Spinal cord (tissue), 10 donors: ENCODE data around the gene ALAS2. TPM values are rescaled to one million over a fixed set of nuclear protein-coding genes. Genes with fewer than 3 reads are reported as not detected.
"Not testable (repeated sequence)": the region's sequence is repeated elsewhere in the genome, so short reads cannot be mapped to it uniquely, and the experiment has no call there.

ENCODE experiments used
- DNase-seq, 6 donors: peaks; one replicate each; pipeline versions ENCODE4 v3.0.0 to v3.0.0-alpha.2; 2013 to 2015; ENCODE audit warnings: low spot score in 6 of 6, low read depth in 4 of 6
- H3K27ac ChIP-seq: one replicate; pipeline ENCODE4 v1.5.1; 2013; ENCODE audit warnings: low read depth, low read length, control low read depth
- H3K27me3 ChIP-seq: one replicate; pipeline ENCODE4 v1.6.1; 2013; ENCODE audit warnings: low read length; ENCODE audit not compliant: control insufficient read depth, insufficient read depth
- H3K36me3 ChIP-seq: one replicate; pipeline ENCODE4 v1.6.1; 2013; ENCODE audit warnings: low read length; ENCODE audit not compliant: control insufficient read depth, insufficient read depth
- H3K4me1 ChIP-seq: one replicate; pipeline ENCODE4 v1.6.1; 2013; ENCODE audit warnings: low read length; ENCODE audit not compliant: control insufficient read depth, insufficient read depth
- H3K4me3 ChIP-seq: one replicate; pipeline ENCODE4 v1.5.1; 2013; ENCODE audit warnings: low read depth, low read length, control low read depth
- H3K9me3 ChIP-seq: one replicate; pipeline ENCODE4 v1.6.1; 2013; ENCODE audit warnings: low read length; ENCODE audit not compliant: control insufficient read depth, insufficient read depth
- WGBS: methylation state at CpG from one replicate; pipeline ENCODE4 v1.1.5; 2013; ENCODE audit warnings: missing lambda C conversion rate; ENCODE audit not compliant: insufficient coverage; 5-methylcytosine and 5-hydroxymethylcytosine counted together
- polyA plus RNA-seq, 2 donors: library from polyadenylated mRNA; unstranded; fragments of 120-200 nt; gene quantifications; one replicate each; pipeline ENCODE4 v1.2.1, GENCODE V29; 2013; ENCODE audit not compliant: insufficient read length in 2 of 2
- total RNA-seq, 2 donors: library from RNA; depleted of rRNA in 1 of 2; stranded (reverse); fragments of 120-200 nt in 1 of 2; fragments of >200 nt in 1 of 2; gene quantifications; one replicate each; pipeline versions ENCODE4 v1.2.3 to v1.2.4, GENCODE V29; 2013 to 2014
- donor health status: healthy.

The ALAS2 gene
- total and polyA plus RNA-seq, 4 donors: 11.0 to 188 (median 30.3) TPM

DNA sequence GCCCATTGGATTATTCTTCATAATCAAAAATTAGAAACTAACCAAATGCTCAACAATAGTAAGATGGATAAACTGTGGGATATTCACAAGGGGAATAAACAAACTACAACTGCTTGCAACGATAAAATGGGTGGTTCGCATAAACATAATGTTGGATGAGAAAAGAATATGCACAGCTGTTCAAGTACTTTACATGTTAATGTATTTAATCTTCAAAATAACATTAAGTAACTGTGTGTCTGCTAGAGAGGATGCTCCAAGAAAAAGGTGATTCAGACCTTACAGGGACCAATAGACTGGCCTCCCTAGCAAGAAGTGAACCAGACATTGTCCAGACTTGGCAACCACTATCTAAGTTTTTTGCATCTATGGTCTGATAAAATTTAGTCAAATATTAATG is 39.1 kb downstream of the ALAS2 start:
- no peaks in the 10 kb centered on the region for H3K9me3 ChIP-seq
- WGBS: no CpG with 5 or more reads among the region's 2 CpGs
- H3K27ac ChIP-seq: no peak overlapping the region
- peaks cover 3% of the 10 kb centered on the region for H3K27me3 ChIP-seq
- no peak for DNase-seq
- H3K4me1 ChIP-seq: no peaks in the 10 kb centered on the region
- H3K36me3 ChIP-seq: no peaks in the 10 kb centered on the region
- no peak overlapping the region for H3K4me3 ChIP-seq

DNA sequence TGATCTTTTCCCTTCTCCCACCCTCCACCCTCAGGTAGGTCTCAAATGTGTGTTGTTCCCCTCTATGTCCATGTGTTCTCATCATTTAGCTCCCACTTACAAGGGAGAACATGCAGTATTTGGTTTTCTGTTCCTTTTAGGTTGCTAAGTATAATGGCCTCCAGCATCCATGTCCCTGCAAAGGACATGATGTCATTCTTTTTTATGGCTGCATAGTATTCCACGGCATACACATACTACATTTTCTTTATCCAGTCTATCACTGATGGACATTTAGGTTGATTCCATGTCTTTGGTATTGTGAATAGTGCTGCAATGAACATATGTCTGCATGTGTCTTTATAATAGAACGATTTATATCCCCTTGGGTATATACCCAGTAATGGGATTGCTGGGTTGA is 47.5 kb downstream of the ALAS2 start:
- not testable (repeated sequence) for H3K27ac ChIP-seq, H3K4me3 ChIP-seq, H3K4me1 ChIP-seq, DNase-seq, H3K9me3 ChIP-seq, H3K27me3 ChIP-seq, H3K36me3 ChIP-seq
- WGBS: no CpG with 5 or more reads among the region's 2 CpGs

DNA sequence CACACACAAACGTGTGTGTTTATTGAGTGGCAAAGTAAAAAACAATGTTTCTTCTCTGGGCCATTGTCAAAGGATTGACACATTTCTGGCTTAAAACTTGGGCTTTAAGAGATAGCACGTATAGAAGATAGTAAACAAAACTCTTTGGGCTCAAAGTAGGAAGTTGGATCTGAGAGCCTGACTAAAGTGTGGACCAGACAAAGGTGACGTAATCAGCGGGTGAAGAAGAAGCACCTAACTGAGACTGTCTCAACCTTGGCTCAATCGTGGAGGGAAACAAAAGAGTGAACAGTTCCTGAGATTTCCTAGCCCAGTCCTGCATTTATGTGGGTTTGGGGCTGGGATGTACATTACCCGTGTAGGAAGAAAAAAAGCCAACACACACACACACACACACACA is 50.4 kb downstream of the ALAS2 start:
- Histone ChIP-seq H3K9me3 (no peaks in the 10 kb centered on the region), H3K27me3 (peaks cover 2% of the 10 kb centered on the region), H3K27ac (no peak overlapping the region), H3K4me3 (no peak overlapping the region), H3K36me3 (no peaks in the 10 kb centered on the region), H3K4me1 (no peaks in the 10 kb centered on the region)
- 83% methylated on average over 1 of the region's 6 CpGs for WGBS
- DNase-seq: no peak

DNA sequence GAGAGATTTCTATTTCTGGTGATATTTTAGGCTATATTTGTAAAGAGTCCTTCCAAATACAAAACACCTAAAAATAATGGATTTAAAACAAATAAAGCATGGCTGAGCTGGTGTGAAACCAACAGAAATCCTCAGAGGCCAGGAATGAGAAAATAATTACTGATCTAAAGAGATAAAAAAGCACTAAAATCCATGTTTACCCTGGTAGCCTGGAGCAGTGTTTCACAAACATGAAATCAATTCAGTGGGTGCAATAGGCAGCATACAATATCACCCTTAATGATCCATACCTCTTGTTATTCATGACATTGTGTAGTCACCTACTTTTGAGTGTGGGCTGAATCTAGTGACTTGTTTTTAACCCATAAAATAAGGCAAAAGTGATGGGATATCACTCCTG is 51.3 kb downstream of the ALAS2 start:
- no peaks in the 10 kb centered on the region for H3K4me1 ChIP-seq
- no peaks in the 10 kb centered on the region for H3K36me3 ChIP-seq
- no peak overlapping the region for H3K4me3 ChIP-seq
- no peaks in the 10 kb centered on the region for H3K27me3 ChIP-seq
- no peak for DNase-seq
- no peaks in the 10 kb centered on the region for H3K9me3 ChIP-seq
- H3K27ac ChIP-seq: no peak overlapping the region

DNA sequence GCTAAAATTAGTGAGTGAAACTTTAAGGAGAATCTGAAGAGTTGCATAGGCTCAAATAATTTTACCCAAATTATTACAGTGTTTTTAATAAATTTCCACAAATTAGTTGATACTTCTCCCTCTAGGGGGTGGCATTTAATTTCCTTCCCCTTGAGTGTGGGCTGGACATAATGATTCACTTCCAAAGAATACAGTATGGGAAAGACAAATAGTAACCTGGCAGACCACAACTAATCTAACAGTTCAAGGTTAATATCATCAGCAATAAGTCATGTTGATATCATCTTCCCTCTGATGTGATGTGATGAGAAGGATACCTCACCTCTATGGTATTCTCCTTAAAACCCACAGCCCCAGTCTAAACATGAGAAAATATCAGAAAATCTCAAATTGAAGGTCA is 52.3 kb downstream of the ALAS2 start:
- H3K9me3 ChIP-seq: peaks cover 2% of the 10 kb centered on the region
- H3K4me3 ChIP-seq: no peak overlapping the region
- no peaks in the 10 kb centered on the region for H3K27me3 ChIP-seq
- no peak overlapping the region for H3K27ac ChIP-seq
- DNase-seq: no peak
- H3K4me1 ChIP-seq: no peaks in the 10 kb centered on the region
- no peaks in the 10 kb centered on the region for H3K36me3 ChIP-seq

DNA sequence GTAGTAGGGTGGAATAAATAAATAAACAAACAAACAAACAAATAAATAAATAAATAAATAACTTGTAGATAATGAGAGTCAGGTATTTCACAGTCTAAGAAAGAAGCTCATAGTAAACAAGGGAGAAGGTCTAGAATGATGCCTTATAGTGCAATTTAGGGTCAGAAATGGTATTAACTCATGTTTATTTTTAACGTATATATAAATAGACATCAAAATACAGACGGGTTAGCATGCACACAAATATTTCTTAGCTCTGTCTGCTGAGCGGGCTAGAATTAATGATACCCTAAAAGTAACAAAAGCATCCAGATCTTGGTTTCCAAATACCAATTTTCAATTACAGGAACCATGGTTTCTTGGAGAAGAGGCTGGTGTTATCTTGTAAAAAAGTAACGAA is 53.4 kb downstream of the ALAS2 start:
- H3K27ac ChIP-seq: no peak overlapping the region
- no peak for DNase-seq
- no peaks in the 10 kb centered on the region for H3K27me3 ChIP-seq
- no peaks in the 10 kb centered on the region for H3K36me3 ChIP-seq
- no peak overlapping the region for H3K4me3 ChIP-seq
- peaks cover 2% of the 10 kb centered on the region for H3K9me3 ChIP-seq
- no CpG with 5 or more reads among the region's 4 CpGs for WGBS
- no peaks in the 10 kb centered on the region for H3K4me1 ChIP-seq

DNA sequence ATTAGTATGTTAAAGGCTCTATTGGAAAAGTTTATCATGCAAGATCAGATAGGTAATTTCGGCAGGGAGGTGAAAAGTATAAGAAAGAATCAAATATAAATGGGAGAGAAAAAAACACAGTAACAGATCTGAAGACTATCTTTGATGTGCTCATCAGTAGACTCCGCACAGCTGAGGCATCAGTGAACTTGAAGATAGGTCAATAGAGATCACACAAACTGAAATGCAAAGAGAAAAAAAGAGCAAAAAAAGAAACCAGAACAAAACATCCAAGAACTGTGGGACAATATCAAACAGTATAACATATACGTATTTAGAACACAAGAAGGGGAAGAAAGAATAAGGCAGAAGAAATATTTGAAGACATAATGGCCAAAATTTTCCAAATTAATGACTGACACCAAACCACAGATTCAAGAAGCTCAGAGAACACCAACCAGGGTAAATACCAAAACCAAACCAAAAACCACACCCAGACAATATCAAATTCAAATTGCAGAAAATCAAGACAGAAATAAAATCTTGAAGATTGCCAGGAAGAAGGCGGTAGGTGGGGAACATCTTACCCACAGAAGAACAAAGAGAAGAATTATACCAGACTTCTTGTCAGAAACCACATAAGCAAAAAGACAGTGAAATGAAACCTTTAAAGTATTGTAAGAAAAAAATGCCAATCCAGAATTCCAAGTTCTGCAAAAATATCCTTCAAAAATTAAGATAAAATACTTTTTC is 65.8 kb downstream of the ALAS2 start:
- Histone ChIP-seq H3K9me3 (peaks cover 2% of the 10 kb centered on the region), H3K4me1 (no peaks in the 10 kb centered on the region), H3K27ac (no peak overlapping the region), H3K27me3 (peaks cover 2% of the 10 kb centered on the region), H3K36me3 (no peaks in the 10 kb centered on the region), H3K4me3 (no peak overlapping the region)
- DNase-seq: no peak
- 70% methylated on average over 1 of the region's 4 CpGs for WGBS

DNA sequence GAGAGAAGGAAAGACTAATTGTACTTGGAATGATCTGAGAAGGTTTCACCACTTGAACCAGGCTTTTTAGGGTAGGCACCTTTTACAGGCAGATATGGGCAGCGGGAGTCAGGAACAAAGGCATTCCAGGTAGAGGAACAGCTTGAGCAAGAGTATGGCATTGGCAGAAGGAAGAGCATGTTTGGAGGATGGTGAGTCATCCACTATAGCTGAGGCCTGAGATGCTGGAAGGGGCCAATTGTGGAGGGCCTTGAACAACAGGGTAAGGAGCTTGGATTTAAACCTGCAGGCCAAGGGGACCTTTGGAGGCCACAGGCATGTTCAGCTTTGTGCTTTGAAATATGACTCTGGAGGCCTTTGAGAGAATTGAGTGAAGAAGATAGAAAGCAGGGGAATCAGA is 69.0 kb downstream of the ALAS2 start:
- Histone ChIP-seq H3K4me3 (no peak overlapping the region), H3K27ac (no peak overlapping the region), H3K9me3 (no peaks in the 10 kb centered on the region), H3K27me3 (peaks cover 2% of the 10 kb centered on the region), H3K4me1 (no peaks in the 10 kb centered on the region), H3K36me3 (no peaks in the 10 kb centered on the region)
- WGBS: 58% methylated on average over 1 of the region's 1 CpG
- no peak for DNase-seq

Other genes starting within 250 kb of the ALAS2 start
- gene ITIH6, start 232.7 kb downstream of the ALAS2 start, total RNA-seq: under 1 TPM; 0.10 to 0.22 TPM
- gene ITIH6, start 232.7 kb downstream of the ALAS2 start, polyA plus RNA-seq: under 1 TPM in 1 of 2 donors, not detected in 1; 0.09 TPM
- gene MAGED2, start 223.2 kb downstream of the ALAS2 start, total RNA-seq: 100 to 1,000 TPM; 370 to 725 TPM
- 100 to 1,000 TPM; 466 to 515 TPM for gene MAGED2, start 223.2 kb downstream of the ALAS2 start, polyA plus RNA-seq
- 100 to 1,000 TPM in 1 of 2 donors, 10 to 100 TPM in 1; 99.2 to 133 TPM for gene TRO, start 110.2 kb downstream of the ALAS2 start, total RNA-seq
- 100 to 1,000 TPM; 194 to 221 TPM for gene TRO, start 110.2 kb downstream of the ALAS2 start, polyA plus RNA-seq
- gene PFKFB1, start 36.8 kb downstream of the ALAS2 start, total RNA-seq: under 1 TPM; 0.20 to 0.39 TPM
- gene PFKFB1, start 36.8 kb downstream of the ALAS2 start, polyA plus RNA-seq: 1 to 10 TPM in 1 of 2 donors, under 1 TPM in 1; 0.87 to 1.1 TPM
- gene APEX2, start 30.6 kb downstream of the ALAS2 start, total RNA-seq: 1 to 10 TPM; 3.5 to 4.4 TPM
- 10 to 100 TPM in 1 of 2 donors, 1 to 10 TPM in 1; 9.1 to 10.8 TPM for gene APEX2, start 30.6 kb downstream of the ALAS2 start, polyA plus RNA-seq
- under 1 TPM; 0.33 to 0.99 TPM for gene PAGE2B, start 44.1 kb upstream of the ALAS2 start, total RNA-seq
- gene PAGE2B, start 44.1 kb upstream of the ALAS2 start, polyA plus RNA-seq: not detected
- not detected for gene PAGE2, start 58.0 kb upstream of the ALAS2 start, total RNA-seq
- not detected for gene PAGE2, start 58.0 kb upstream of the ALAS2 start, polyA plus RNA-seq
- gene PAGE5, start 189.4 kb upstream of the ALAS2 start, total RNA-seq: not detected
- gene PAGE5, start 189.4 kb upstream of the ALAS2 start, polyA plus RNA-seq: not detected
- gene PAGE3, start 233.9 kb upstream of the ALAS2 start, total RNA-seq: not detected
- gene PAGE3, start 233.9 kb upstream of the ALAS2 start, polyA plus RNA-seq: not detected